ENCODE results near the gene GRM7.

GRM7 gene

DNA sequence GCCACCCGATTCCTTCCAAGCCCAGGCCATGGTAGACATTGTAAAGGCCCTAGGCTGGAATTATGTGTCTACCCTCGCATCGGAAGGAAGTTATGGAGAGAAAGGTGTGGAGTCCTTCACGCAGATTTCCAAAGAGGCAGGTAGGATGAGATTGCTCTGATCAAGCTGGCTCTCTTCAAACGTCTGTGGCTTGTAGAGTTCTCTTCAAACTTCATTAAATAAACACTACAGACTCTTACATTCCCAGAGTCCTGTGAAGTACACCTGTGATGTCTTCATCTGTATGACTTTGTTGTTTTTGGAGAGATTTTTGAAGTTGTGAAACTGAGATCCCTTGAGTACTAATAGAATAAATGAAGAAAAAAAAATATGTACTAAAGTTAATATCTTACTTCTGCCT, 285.6 kb downstream of the GRM7 start:
- no peak for DNase-seq (ENCODE audit: low read depth)

DNA sequence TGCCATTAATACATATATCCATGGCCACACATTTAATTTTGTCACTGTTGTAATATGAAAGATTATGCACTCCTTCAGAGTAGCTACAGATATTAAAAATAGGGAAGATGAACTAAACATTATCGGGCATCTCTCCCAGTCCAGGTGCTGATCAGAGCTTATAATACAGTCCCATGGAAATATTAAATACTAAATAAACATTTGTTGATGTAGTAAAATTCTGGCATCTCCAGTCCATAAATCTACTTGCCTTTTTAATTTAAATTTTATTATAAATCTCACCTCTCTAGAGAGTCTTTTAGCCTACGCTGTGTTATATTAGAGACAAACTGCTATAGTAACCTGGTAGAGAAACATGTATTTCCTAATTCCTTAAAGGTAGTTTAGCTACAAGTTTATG, 297.6 kb downstream of the GRM7 start:
- no peak for DNase-seq (ENCODE audit: low read depth)

DNA sequence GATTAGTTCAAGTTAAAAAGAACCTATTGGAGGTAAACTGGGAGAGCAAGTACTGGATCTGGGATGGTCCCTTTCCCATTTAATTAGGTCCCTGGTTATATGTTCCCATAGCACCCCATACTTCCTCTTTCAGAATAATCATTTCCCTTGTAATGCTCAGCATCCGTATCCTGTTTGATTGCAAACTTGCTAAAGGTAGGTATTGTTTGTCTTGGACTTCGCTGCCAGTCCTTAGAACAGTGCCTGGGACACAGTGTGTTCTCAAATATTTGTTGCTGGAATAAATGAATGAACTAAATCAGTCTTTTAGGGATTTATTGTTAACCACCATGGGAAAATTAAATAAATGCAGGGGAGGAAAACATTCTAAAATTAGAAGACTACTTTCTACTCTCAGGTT, 299.8 kb downstream of the GRM7 start:
- DNase-seq (ENCODE audit: low read depth) = no peak

DNA sequence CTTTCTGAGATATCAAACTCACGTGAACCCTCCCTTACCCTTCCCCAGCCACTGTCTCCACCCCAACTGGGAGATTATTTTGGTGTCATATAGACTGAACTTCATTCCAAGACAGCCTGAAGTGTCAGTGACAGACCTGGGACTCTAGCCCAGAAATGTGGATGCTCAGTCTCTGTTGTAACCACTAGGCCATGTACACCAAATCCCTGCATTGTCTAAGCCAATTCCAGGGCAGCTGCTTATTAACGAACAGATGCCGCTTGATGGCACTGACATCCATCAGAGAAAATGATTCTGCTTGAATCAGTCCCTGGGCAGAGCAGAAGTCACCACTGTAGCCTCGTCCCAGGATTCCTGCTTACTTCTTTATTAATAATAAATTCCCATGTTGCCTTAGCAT, 305.5 kb downstream of the GRM7 start:
- no peak for DNase-seq (ENCODE audit: low read depth)

DNA sequence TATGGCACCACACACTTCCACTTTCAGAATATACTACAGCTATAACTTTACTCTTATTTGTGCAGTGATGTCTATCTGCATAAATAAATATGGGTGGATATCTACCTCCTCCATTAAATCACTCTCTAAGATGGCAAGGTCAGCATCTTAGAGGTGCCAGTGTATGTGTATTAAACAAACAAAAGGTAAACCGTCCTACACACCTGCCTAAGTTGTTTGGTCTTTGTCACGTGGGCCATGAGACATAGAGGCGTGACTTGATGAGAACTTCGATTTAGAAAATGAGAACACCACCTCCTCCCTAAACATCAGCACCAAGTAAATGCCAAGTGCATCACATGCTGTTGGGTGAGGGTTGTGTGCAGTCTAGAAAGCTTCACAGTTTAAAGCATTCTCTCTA, 310.6 kb downstream of the GRM7 start:
- DNase-seq (ENCODE audit: low read depth) = no peak

DNA sequence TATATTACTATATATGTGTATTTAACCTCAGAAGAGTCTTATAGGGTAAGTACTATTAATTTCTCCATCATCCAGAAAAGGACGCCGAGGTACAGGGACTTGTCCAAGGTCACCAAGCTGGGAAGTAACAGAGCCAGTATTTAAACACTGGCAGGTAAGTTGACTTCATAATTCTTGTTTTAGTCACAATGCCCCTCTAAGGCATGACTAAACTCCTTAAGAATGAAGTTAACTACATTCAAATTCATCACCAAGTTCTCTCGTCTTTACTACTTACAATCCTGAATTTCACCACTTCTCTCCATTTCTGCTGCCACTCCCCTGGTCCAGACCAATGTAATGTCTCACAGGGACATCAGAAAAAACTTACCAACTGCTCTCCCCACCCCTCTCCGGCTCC, 312.1 kb downstream of the GRM7 start:
- no peak for DNase-seq (ENCODE audit: low read depth)

DNA sequence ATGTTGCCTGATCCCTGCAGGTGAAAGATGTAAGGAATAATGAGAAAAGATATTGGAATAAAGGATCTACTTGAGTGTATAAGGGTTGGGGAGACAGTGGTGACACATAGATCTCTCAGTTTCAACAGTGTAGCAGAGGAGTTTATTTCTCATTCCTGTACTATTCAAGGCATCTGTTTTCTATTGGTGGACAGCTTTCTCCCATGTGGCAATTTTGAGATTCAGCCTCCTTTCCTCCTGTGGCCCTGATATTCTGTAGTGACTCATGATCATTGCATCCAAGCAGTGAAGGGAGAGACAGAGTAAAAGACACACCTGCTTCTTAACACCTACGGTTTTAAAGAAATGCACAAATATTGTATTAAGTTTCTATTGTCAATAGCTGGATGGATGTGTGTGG, 327.6 kb downstream of the GRM7 start:
- DNase-seq (ENCODE audit: low read depth) = no peak

DNA sequence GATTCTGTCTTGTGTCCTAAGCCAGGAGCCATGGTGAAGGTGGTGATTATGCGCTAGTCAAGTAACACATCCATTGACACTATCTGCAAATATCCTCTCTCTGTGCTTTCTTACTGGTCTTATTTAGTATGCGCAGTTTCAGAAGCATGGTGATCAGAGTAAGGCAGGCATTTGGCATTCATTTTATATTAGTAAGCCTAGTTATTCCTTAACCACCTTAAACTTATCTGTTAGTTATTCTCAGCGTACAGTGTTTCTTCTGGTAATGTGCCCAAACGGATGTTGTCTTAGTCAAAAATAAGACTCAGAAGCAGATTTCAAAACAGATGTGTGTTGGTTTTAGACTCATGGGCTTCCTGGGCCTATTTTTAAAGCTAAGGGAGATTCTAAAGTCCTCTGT, 329.2 kb downstream of the GRM7 start:
- no peak for DNase-seq (ENCODE audit: low read depth)

DNA sequence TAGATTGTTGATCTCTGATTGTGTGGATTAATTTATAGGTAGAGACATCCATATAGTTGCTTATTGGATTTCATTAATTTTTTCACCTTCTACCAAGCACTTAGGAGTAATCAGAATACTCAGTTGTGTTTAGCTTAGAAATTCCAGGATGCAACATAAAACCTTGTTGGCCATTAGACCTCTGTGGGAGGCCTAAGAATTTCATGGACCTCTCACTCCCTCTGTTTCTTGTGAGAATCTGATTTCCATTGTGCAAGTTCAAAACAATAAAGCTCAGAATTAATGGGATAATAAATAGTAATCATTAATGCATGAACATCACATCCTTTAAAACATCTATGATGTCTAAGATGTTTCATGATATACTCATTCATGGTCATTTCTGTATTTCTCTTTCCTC, 332.4 kb downstream of the GRM7 start:
- no peak for DNase-seq (ENCODE audit: low read depth)

DNA sequence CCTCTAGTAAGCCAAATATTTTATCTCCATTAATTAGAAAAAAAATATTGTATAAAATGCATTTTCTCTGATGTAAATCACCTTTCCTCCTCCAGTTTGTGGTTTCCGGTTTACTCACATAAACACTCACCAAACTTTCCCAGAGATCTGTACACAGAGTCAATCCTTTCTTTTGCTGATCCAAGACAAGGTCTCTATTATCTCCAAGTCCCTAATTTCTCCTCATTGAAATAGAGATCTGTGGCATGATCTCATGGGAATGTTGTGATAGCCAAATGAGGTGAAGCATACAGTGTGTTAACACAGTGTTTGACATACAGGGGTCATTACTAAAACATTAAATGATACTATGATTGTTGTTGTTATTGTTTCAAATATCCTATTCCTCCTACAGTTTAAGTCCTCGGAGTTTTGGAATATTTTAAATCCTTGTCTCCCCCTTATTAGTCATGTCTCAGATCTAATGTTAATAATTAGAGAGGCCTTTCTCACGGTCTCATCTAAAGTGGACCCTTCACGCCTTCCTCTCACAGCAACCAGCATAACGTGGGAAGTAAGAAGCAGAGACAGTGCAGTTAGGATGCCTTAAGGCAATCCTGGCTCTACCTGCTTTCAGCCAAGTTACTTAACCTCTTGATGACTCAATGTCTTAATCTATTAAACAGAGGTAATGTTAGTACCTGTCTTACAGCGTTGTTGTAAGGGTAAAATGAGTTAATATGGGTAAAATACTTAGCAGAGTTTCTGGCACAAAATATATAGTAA, 333.3 kb downstream of the GRM7 start:
- no peak for DNase-seq (ENCODE audit: low read depth)

DNA sequence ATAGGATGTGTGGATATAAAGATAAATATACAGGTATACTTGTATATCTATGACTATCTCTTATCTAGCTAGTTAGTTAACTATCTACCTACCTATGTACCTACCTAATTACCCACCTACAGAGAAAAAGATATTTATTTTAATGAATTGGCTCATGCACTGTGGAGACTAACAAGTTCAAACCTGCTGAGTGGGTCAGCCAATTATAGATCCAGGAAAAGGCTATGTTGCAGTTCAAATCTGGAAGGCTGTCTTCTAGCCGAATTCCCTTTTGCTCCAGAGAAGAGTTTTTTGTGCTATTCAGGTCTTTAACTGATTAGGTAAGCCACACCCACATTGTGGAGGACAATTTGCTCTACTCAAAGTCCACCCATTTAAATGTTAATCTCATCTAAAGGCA, 335.0 kb downstream of the GRM7 start:
- no peak for DNase-seq (ENCODE audit: low read depth)

DNA sequence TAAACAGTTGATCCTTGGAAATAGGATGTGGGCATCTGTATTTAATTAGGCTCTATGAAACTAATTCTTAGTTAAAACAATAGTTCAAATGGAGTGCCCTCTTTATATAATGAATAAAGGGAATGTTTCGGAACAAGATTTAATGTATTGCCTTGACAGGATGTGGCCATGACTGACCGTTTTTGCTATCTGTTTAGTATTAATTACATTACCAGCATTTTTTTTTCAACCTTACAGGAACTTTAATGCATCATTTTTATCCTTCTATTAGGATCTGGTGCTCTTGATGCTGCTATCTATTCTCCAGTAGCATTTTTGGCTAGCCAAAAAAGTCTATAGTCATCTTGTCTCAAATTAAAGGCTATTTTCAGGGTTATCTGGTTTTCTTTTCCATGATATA, 340.9 kb downstream of the GRM7 start:
- DNase-seq (ENCODE audit: low read depth) = no peak

DNA sequence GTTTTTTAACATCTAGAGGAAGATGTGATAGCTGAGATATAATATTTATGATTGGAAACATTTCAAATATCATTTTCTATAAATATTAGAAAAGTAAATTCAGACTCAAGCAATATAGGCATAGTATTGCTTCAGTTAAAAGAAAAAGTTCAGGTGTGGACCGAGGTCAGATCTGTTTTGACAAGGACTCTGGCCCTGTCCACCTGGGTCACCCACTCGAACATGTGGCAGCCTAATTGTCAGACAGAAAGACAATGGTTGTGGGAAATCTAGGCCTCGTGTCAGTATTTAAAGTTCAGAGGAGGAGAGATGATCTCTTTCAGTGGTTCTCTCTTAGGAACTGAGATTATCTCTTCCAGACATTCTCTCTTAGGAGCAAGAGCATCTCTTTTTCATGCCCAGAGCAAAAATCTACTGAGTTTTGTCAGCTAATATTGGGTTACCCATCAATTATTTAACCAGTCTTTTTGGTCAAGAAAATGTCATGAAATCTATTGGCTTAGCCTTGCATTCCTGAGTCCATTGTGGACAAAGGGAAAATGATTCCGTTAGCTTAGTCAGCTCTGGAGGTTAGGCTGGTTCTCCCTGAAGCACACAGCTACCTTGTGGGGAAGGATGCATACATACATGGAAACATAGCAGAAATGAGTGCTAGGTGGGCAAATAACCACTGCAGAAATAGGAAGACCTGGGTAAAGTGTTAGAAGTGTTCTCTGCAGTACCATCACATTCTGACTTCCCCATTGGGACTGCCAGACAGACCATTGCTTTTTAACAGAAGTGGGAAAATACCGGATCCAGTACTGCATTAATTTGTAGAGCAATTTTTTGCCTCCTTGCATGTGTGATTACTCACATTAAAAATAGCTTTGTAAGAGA, 343.3 kb downstream of the GRM7 start:
- DNase-seq (ENCODE audit: low read depth) = no peak

DNA sequence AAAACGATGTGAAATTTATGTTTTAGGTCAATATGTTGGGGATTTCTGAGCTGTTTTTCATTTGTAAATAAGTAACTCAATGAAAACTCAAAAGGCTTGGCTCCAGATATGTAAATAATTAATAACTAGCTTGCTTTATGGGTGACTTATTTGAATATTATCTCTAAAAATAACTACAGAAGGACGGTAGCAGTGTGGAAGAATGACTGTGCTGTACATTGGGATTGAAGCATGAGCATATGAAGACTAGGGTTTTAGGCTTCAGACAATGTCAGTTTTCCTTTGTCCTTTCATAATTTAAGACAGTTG, 343.9 kb downstream of the GRM7 start:
- DNase-seq (ENCODE audit: low read depth) = no peak

DNA sequence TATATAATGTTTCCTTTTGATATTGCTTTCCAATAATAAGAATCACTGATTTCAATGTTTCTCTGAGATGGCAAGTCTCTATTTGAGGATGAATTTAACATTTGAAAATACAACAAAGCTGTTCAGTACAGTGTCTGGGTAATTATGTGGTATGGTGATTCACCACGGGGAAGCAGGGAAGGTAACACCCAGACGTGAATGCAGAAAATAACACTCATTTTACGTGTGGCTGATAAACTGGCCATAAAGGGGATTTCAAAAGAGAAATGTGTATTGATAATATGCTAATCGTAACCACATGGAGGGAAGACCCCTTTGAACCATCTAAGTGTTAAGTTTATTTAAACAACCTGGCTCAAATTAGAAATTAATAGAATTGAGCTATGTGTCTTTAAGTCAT, 344.6 kb downstream of the GRM7 start:
- no peak for DNase-seq (ENCODE audit: low read depth)

DNA sequence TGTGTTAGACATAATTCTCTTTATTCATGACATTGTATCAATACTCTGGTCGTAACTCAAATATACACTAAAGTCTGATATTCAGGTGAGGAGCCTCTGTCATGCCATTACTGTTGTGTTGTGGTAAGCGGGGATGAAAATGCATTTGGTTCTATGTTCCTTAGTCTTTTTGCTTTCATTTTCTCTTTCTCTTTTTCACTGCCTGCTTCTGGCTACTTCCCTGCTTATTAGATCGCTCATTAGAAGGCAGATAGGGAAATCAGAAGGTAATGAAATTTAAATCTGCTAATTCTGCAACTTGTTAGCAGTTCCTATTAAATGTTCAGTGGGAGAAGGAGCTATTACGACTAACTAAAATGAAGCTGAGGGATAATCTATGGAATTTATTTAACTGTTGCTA, 345.0 kb downstream of the GRM7 start:
- DNase-seq (ENCODE audit: low read depth) = no peak

DNA sequence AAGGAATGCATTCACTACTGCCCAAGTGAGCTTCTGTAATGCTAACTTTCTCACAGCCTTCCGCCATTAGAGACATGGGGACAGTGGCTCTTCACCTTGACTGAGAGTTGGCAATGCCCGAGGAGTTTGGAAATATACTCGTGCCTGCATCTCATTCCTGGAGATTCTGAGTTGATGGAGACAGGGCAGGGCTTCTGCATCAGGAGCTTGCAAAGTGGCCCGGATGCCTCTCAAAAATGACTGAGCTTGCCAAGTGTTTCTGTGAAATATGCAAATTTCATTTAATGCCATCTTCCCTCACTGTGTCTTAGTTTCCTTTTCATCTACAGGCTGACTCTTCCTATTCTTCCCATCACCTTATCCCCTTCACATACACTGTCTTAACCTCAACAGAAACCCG, 346.2 kb downstream of the GRM7 start:
- DNase-seq (ENCODE audit: low read depth) = no peak

DNA sequence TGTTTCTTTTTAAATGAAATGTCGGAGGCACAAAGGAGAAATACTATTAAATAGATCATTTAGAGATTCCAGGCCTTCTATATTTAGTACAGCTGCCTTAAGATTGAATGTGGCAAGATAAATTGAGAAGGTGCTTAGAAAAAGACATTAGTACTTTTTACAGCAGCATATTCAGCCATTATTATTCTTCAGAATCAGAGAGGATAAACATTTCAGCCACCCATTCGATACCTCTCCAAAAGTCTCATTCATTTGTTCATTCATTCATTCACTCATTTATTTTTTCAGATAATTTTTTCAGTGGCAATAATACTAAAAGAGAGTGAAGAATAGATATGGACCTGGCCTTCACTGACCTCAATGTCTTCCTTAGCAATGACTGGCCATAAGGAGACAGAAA, 347.0 kb downstream of the GRM7 start:
- no peak for DNase-seq (ENCODE audit: low read depth)

DNA sequence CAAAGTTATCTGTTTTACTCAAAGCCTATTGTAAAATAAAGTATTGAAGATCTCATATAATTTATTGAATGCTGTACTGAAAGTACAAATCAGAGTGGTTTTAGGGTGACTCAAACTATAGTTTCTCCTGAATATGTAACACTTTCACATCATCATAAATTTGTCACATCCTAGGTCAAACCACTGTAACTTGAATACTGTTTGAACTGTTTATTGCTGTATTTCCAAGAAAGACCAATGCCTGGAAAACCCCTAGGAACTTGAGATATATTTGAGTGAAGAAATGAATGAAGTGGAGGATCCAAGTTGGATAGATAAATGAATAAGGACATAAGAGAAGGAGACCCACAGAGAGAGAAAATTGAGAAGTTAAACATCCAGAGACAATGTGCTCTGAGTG, 348.2 kb downstream of the GRM7 start:
- no peak for DNase-seq (ENCODE audit: low read depth)

DNA sequence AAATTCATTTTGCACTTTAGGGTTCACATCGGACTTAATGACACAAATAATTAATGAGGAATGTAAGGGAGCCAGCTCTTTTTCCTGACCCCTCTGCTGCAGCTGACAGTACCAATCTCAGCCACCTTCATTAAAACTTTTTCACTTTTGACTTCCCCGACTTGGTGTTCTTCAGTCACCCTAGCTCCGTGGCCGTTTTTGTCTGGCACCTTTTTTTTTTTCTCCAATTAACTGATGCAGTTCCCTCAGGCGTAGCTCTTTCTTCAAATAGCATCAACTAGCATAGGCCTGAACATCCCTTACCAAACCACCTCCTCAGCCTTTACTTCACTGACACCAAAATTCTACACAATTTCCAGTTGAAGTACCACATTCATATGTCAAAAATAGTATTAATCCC, 350.8 kb downstream of the GRM7 start:
- DNase-seq (ENCODE audit: low read depth) = no peak

DNA sequence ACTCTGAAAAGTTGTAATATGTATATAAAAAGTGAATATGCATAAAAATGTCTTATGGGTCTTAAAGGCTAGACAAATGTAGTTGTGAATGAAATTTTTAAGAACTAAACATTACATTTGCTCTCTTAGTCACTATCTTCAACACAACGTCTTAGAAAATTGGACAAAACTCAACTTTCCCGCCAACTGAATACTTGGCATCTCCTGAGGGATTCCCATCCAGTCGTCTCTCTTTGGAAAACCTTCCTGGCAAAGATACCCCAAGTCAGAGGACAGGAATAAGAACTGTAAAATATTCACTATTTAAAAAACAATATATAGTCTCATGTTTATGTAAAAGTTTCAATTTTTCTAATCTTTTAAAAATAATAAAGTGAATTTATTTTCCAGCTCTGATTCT, 354.8 kb downstream of the GRM7 start:
- no peak for DNase-seq (ENCODE audit: low read depth)

DNA sequence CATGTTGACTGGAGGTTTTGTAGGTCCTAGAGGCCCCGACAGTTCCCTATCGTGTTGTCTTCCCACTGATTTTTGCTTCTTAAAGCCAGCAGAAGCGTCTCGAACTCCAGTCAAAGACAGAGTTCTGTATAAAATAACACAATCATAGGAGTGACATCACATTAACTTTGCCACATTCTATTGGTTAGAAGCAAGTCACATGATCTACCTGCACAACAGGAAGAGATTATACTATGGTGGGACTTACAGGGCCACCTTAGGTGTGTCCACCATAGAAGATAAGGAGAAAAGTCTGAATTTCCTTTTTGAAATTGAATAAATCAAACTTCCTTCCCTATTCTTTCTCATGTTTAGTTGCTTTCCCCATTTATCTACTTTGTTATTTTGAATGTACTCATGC, 365.5 kb downstream of the GRM7 start:
- no peak for DNase-seq (ENCODE audit: low read depth)

DNA sequence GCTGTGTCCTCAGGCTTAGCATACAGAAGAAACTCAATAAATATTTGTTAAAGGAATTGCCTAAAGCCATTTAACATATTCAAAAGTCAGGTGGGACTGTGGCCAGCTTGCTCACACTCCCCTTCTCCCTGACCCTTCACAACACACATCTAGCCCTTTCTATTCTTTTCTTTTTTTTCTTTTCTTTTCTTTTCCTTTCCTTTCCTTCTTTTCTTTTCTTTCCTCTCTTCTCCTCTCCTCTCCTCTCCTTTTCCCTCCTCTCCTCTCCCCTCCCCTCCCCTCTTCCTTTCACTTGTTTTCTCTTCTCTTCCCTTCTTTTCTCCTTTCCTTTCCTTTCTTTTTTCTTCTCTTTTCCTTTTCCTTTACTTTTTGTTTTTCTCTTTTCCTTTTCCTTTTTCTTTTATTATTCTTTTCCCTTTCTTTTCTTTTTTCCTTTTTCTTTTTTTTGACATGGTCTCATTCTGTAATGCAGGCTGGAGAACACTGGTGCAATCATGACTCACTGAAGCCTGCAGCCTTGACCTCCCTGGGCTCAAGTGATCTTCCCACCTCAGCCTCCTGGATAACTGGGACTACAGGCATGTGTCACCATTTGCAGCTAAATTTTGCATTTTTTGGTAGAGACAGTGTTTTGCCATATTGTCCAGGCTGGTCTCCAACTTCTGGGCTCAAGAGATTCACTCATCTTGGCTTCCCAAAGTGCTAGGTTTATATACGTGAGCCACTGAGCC, 377.8 kb downstream of the GRM7 start:
- DNase-seq (ENCODE audit: low read depth) = no peak
